HUES48 (cell line): ENCODE measurements around the gene ICA1L.

ENCODE experiments used
- H3K27ac ChIP-seq: one replicate; pipeline ENCODE4 v1.7.0; 2013; ENCODE audit warnings: low read depth, low read length, inconsistent platforms
- H3K27me3 ChIP-seq: 2 replicates; pipeline ENCODE4 v1.6.1; 2013; ENCODE audit warnings: mild to moderate bottlenecking, low read length; ENCODE audit not compliant: control insufficient read depth, insufficient read depth
- H3K36me3 ChIP-seq: 2 replicates; pipeline ENCODE4 v1.6.1; 2013; ENCODE audit warnings: low read length; ENCODE audit not compliant: control insufficient read depth, insufficient read depth
- H3K4me1 ChIP-seq: 2 replicates; pipeline ENCODE4 v1.6.1; 2013; ENCODE audit warnings: mild to moderate bottlenecking, low read length; ENCODE audit not compliant: control insufficient read depth, insufficient read depth
- H3K4me3 ChIP-seq: 2 replicates; pipeline ENCODE4 v1.5.1; 2013; ENCODE audit warnings: mild to moderate bottlenecking, low read depth, low read length
- H3K9ac ChIP-seq: 2 replicates; pipeline ENCODE4 v1.6.1; 2013; ENCODE audit warnings: mild to moderate bottlenecking, low read depth, low read length, moderate library complexity
- H3K9me3 ChIP-seq: 2 replicates; pipeline ENCODE4 v1.6.1; 2013; ENCODE audit warnings: low read length; ENCODE audit not compliant: control insufficient read depth, insufficient read depth

Gene ICA1L

GRCh38 chr2:202842690-202843089, 28.9 kb downstream of the ICA1L start:
- Histone ChIP-seq H3K9ac (no peak overlapping the region), H3K27ac (no peak overlapping the region), H3K27me3 (no peaks in the 10 kb centered on the region), H3K4me1 (no peaks in the 10 kb centered on the region), H3K9me3 (no peaks in the 10 kb centered on the region), H3K36me3 (no peaks in the 10 kb centered on the region), H3K4me3 (no peak overlapping the region)

- no peak overlapping the region for H3K9ac ChIP-seq
- no peaks in the 10 kb centered on the region for H3K27me3 ChIP-seq
- no peaks in the 10 kb centered on the region for H3K9me3 ChIP-seq
- H3K4me3 ChIP-seq, result no peak overlapping the region
- H3K36me3 ChIP-seq, result no peaks in the 10 kb centered on the region
- no peaks in the 10 kb centered on the region for H3K4me1 ChIP-seq
- H3K27ac ChIP-seq, result no peak overlapping the region
These were observed 30.3 kb downstream of the ICA1L start for GRCh38 chr2:202841090-202841867.

GRCh38 chr2:202831242-202832220, 40.0 kb downstream of the ICA1L start:
- Histone ChIP-seq H3K27me3 (no peaks in the 10 kb centered on the region), H3K4me3 (no peak overlapping the region), H3K9ac (no peak overlapping the region), H3K9me3 (no peaks in the 10 kb centered on the region), H3K27ac (no peak overlapping the region), H3K36me3 (no peaks in the 10 kb centered on the region), H3K4me1 (no peaks in the 10 kb centered on the region)

DNA sequence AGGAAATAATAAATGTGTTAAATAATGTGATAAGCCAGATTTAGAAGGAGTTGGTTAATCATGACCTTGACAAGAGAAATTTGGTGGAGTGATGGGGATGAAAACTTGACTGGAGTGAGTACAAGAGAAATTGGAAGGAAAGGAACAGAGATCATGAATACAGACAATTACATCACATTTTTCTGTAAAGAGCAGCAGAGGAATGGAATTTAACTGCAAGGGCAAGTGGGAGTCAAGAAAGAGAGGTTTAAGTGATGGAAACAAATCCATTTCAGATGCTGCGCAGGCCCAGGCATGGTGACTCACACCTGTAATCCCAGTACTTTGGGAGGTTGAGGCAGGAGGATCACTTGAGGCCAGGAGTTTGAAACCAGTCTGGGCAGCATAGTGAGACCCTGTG, 46.7 kb downstream of the ICA1L start:
- Histone ChIP-seq H3K4me1 (no peaks in the 10 kb centered on the region), H3K9ac (no peak overlapping the region), H3K27me3 (no peaks in the 10 kb centered on the region), H3K4me3 (no peak overlapping the region), H3K9me3 (no peaks in the 10 kb centered on the region), H3K36me3 (no peaks in the 10 kb centered on the region), H3K27ac (no peak overlapping the region)

DNA sequence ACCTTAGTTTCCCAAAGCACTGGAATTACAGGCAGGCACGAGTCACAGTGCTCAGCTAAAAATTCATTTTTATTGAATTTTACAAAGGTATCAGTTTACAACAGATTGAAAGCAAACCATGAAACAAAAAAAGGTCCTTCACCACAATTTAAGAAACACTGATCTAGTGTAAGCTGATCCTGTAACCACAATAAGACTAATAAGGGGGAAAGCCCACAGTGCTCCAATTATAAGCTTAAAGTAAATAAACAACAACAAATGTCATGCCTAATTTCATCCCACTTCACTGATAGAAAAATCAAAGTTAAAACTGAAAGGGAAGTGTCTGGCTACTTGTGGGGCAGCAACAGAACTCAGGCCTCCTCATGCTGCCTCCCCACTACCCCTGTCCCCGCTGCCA, 49.2 kb downstream of the ICA1L start:
- Histone ChIP-seq H3K9me3 (no peaks in the 10 kb centered on the region), H3K36me3 (no peaks in the 10 kb centered on the region), H3K4me3 (no peak overlapping the region), H3K9ac (no peak overlapping the region), H3K27ac (no peak overlapping the region), H3K27me3 (no peaks in the 10 kb centered on the region), H3K4me1 (no peaks in the 10 kb centered on the region)

DNA sequence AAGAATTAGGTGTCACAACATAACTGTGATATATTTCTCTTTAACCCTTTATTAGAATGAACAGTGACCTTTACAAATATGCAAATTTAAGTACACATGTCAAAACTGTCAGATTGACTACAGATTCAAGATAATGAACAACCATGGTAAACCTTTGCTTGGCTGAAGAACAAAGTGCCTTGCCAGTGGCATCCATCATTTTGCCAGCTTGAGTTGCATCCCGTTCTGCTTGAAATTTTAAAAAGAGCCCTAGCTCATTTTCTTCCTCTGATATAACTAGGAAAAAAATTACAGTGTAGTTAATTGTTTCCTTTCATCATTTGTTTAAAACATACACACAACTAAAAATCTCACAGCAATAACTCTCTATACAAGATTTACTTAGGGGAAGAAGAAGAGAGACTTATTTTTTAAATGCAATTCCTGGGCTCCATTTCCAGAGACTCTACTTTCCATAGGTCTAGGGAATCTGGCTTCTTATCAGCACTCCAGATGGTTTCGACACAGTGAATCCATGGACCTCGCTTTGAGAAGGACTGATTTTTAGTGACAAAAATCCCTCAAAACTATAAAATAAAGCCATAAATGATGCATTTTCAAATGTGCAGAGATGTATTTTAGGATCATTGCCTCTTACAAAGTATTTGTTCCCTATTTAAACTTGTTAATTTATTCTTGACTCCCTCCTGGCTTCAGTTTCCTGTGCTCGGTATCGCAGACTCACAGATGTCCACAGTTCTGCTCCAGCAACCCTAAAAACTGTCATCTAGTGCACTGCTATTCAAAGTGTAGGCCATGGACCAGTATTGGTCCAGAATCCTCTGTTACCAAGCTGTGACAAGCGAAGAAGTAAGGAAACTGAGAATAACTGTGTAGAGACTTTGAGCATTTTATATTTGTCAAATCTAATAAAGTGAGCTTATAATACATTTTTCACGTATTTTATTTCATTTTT, 50.1 kb downstream of the ICA1L start:
- Histone ChIP-seq H3K4me1 (no peaks in the 10 kb centered on the region), H3K27ac (no peak overlapping the region), H3K9me3 (no peaks in the 10 kb centered on the region), H3K27me3 (no peaks in the 10 kb centered on the region), H3K36me3 (no peaks in the 10 kb centered on the region), H3K4me3 (no peak overlapping the region), H3K9ac (no peak overlapping the region)

DNA sequence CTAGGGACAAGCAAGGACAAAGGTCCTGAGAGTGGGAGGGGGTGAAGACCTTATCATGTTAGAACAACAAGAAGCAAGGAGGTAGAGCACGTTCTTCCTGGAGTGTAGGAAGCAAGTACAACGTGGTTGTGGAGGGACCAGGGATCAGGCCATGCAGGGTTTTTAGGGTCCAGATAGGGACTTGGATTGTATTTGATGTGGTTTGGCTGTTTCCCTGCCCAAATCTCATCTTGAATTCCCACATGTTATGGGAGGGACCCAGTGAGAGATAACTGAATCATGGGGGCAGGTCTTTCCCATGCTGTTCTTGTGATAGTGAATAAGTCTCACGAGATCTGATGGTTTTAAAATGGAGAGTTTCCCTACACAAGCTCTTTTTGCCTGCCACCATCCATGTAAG, 53.2 kb downstream of the ICA1L start:
- no peak overlapping the region for H3K9ac ChIP-seq
- no peaks in the 10 kb centered on the region for H3K36me3 ChIP-seq
- no peaks in the 10 kb centered on the region for H3K4me1 ChIP-seq
- H3K27ac ChIP-seq, result no peak overlapping the region
- H3K27me3 ChIP-seq, result no peaks in the 10 kb centered on the region
- H3K9me3 ChIP-seq, result no peaks in the 10 kb centered on the region
- no peak overlapping the region for H3K4me3 ChIP-seq

- Histone ChIP-seq H3K36me3 (no peaks in the 10 kb centered on the region), H3K9ac (no peak overlapping the region), H3K9me3 (no peaks in the 10 kb centered on the region), H3K27ac (no peak overlapping the region), H3K27me3 (no peaks in the 10 kb centered on the region), H3K4me1 (no peaks in the 10 kb centered on the region), H3K4me3 (no peak overlapping the region)
These were observed 53.8 kb downstream of the ICA1L start for GRCh38 chr2:202817771-202818170.

- no peak overlapping the region for H3K4me3 ChIP-seq
- H3K27ac ChIP-seq, result no peak overlapping the region
- H3K4me1 ChIP-seq, result no peaks in the 10 kb centered on the region
- H3K9me3 ChIP-seq, result no peaks in the 10 kb centered on the region
- H3K36me3 ChIP-seq, result no peaks in the 10 kb centered on the region
- no peak overlapping the region for H3K9ac ChIP-seq
- H3K27me3 ChIP-seq, result no peaks in the 10 kb centered on the region
These were observed 55.8 kb downstream of the ICA1L start for GRCh38 chr2:202815548-202816360.

- H3K9me3 ChIP-seq, result 0 out of 2 replicates have a peak, but pooled peaks cover 2% of the 10 kb centered on the region
- H3K27ac ChIP-seq, result no peak overlapping the region
- no peak overlapping the region for H3K4me3 ChIP-seq
- H3K36me3 ChIP-seq, result no peaks in the 10 kb centered on the region
- no peaks in the 10 kb centered on the region for H3K4me1 ChIP-seq
- no peaks in the 10 kb centered on the region for H3K27me3 ChIP-seq
- H3K9ac ChIP-seq, result no peak overlapping the region
These were observed 57.3 kb downstream of the ICA1L start for GRCh38 chr2:202814226-202814625.
